ENCODE results near the gene ATR. TPM values are rescaled to one million over a fixed set of nuclear protein-coding genes. Genes with fewer than 3 reads are reported as not detected.

The ATR gene
- total RNA-seq, 1 donor from 2014 or later: 19.7 TPM

DNA sequence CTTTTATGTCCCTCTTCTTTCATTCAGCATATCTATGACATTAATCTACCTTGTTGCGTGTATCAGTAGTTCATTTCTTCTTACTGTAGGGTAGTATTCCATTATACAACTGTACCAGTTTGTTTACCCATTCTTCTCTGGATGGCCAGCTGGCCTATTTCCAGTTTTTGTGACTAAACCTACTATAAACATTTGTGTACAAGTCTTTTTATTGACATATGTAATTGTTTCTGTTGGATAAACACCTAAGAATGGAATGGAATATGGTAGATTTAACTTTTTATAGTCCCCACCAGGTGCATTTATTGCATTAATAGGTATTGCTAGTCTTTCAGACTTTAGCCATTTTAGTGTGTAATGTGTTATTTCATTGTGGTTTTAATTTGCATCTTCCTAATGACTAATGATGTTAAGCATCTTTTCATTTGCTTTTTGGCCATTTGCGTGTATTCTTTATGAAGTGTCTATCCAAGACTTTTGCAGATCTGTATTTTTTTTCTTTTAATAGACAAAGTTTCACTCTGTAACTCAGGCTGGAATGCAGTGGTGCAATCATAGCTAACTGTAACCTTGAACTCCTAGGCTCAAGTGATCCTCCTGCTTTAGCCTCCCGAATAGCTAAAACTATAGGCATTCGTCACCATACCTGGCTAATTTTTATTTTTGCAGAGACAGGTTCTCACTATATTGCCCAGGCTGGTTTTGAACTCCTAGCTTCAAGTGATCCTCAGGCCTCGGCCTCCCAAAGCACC is 88.8 kb downstream of the ATR start:
- DNase-seq (no peak), ATAC-seq (no peak)
- Histone ChIP-seq H3K27me3 (ENCODE audit: low read depth) (no peaks in the 10 kb centered on the region), H3K27ac (no peak overlapping the region), H3K4me1 (no peaks in the 10 kb centered on the region), H3K4me3 (no peak overlapping the region), H3K9me3 (no peaks in the 10 kb centered on the region), H3K36me3 (peaks cover 78% of the 10 kb centered on the region)
- intact Hi-C loops (cut with DNase I): no loop called here
- TF ChIP-seq, protein P1, sequence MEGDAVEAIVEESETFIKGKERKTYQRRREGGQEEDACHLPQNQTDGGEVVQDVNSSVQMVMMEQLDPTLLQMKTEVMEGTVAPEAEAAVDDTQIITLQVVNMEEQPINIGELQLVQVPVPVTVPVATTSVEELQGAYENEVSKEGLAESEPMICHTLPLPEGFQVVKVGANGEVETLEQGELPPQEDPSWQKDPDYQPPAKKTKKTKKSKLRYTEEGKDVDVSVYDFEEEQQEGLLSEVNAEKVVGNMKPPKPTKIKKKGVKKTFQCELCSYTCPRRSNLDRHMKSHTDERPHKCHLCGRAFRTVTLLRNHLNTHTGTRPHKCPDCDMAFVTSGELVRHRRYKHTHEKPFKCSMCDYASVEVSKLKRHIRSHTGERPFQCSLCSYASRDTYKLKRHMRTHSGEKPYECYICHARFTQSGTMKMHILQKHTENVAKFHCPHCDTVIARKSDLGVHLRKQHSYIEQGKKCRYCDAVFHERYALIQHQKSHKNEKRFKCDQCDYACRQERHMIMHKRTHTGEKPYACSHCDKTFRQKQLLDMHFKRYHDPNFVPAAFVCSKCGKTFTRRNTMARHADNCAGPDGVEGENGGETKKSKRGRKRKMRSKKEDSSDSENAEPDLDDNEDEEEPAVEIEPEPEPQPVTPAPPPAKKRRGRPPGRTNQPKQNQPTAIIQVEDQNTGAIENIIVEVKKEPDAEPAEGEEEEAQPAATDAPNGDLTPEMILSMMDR (IDR thresholded peaks at IDR 0.05): no peak

DNA sequence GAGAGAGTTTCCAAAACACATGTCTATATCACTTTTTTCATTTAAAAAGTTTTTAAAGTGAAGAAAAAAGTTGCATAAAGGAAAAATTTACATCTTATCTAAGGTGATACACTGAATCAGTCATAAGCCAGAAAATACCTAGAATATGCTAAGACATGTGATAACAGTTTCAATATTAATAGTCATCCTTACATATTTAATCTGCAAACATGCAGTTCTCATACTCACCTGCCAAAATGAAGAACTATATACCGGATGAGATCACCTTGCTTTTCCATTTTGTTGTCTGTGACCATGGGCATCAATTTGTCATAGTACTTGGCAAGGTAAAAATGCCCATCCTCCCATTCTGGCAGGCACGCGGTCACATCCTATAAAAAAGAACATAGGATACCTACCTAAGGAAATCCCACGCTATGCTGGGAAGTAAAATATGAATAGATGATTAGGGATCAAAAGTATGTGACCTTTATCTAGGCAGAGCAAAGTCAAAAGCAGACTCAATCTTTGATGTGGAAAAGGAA is 93.6 kb downstream of the ATR start:
- no peak for DNase-seq
- TF ChIP-seq, protein P1 (IDR thresholded peaks at IDR 0.05): no peak
- Histone ChIP-seq H3K4me1 (no peaks in the 10 kb centered on the region), H3K36me3 (peaks cover 60% of the 10 kb centered on the region), H3K27me3 (ENCODE audit: low read depth) (no peaks in the 10 kb centered on the region), H3K27ac (no peak overlapping the region), H3K9me3 (peaks cover 18% of the 10 kb centered on the region), H3K4me3 (no peak overlapping the region)
- ATAC-seq: no peak
- intact Hi-C loops (cut with DNase I): no loop called here

DNA sequence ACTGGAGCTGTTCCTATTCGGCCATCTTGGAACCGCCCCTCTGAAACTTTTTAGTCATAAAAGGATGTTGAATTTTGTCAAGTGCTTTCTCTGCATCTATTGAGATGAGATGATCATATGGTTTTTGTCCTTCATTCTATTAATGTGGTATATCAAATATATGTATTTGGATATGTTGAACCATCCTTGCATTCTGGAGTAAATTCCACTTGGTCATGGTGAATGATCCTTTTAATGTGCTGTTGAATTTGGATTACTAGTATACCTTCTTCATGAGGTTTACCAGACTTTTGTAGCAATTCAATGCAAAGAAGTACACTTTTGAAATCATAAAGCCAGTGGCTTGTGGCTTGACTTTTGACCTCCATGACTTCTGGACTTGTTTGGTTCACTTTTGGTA is 97.3 kb downstream of the ATR start:
- intact Hi-C loops (cut with DNase I): no loop called here
- peaks cover 18% of the 10 kb centered on the region for H3K9me3 ChIP-seq
- no peaks in the 10 kb centered on the region for H3K27me3 ChIP-seq (ENCODE audit: low read depth)
- TF ChIP-seq, protein P1 (IDR thresholded peaks at IDR 0.05): no peak
- H3K36me3 ChIP-seq: peaks cover 42% of the 10 kb centered on the region
- no peak overlapping the region for H3K4me3 ChIP-seq
- ATAC-seq (no peak), DNase-seq (no peak)
- no peak overlapping the region for H3K27ac ChIP-seq
- no peaks in the 10 kb centered on the region for H3K4me1 ChIP-seq

DNA sequence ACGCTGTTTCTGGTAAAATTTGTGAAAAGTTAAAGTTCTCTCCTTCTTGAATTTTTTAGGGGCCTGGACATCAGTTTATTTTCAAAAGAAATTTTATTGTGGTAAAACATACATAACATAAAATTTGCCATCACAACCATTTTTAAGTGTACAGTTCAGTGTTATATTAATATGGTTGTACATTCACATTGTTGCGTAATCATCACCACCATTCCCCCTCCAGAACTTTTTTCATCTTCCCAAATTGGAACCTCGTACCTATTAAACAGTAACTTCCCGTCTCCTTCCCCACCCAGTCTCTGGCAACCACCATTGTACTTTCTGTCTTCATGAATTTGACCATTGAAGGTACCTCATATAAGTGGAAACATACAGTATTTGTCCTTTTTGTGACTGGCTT is 107.7 kb downstream of the ATR start:
- Histone ChIP-seq H3K4me1 (no peaks in the 10 kb centered on the region), H3K36me3 (peaks cover 9% of the 10 kb centered on the region), H3K27me3 (ENCODE audit: low read depth) (no peaks in the 10 kb centered on the region), H3K9me3 (peaks cover 5% of the 10 kb centered on the region), H3K27ac (no peak overlapping the region), H3K4me3 (no peak overlapping the region)
- intact Hi-C loops (cut with DNase I): no loop called here
- TF ChIP-seq, protein P1 (IDR thresholded peaks at IDR 0.05): no peak
- DNase-seq: no peak
- no peak for ATAC-seq

DNA sequence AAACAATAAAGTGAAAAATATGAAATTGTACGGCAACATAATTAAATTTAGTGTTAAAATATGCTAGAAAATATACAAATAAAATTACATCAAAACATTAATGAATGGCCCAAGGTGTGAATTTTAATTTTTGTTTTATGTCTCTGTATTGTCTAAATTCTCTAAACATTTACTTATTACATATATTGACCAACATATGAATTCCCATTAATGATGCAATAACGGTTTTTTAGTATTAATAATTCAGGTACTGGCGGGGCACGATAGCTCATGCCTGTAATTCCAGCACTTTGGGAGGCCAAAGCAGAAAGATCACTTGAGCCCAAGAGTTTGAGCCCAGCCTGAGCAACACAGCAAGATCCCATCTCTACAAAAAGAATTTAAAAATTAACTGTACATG is 110.1 kb downstream of the ATR start:
- intact Hi-C loops (cut with DNase I): no loop called here
- DNase-seq (no peak), ATAC-seq (no peak)
- no peaks in the 10 kb centered on the region for H3K27me3 ChIP-seq (ENCODE audit: low read depth)
- no peak overlapping the region for H3K4me3 ChIP-seq
- H3K36me3 ChIP-seq: peaks cover 26% of the 10 kb centered on the region
- no peaks in the 10 kb centered on the region for H3K4me1 ChIP-seq
- no peak overlapping the region for H3K27ac ChIP-seq
- H3K9me3 ChIP-seq: peaks cover 2% of the 10 kb centered on the region
- TF ChIP-seq, protein P1 (IDR thresholded peaks at IDR 0.05): no peak

Measured in lower lobe of right lung (tissue), 2 donors.